Globus pallidus (tissue), 1 donor: Measurements from ENCODE around the gene ZNF275.
"Not testable (repeated sequence)": the region's sequence is repeated elsewhere in the genome, so short reads cannot be mapped to it uniquely, and the experiment has no call there.

ENCODE experiments used
- DNase-seq: peaks from one replicate; pipeline ENCODE4 v3.0.0-alpha.2; 2015; ENCODE audit warnings: low spot score

ZNF275 gene

DNA sequence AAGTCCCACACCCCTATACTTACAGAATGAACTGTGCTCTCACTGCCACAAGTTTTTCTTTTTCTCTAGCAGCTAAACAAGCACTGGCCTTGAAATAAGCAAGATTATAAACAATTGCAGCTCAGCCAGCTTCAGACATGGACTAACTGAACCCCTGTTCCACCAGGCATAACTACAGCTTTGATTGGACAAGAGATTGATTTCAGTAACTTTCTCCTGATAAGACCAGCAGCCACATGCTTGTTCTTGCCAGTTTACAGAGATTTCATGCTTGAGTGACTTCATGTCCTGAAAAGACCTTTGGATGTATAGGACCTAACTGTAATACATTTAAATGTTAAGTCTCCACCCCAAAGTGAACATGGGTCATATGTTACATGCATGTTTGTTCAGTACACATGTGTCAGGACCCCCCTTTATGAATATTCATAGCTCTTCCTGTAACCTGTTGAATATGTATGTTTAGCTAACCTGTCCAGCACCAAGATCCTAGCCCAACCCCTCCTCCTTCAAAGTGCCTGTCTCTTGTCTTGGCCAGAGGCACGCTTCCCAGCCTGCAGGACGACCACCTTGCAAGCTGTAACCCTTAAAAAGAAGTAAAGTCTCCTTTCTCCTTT is 27.9 kb downstream of the ZNF275 start:
- DNase-seq, result no peak

GRCh38 chrX:153365670-153366069 is 31.7 kb downstream of the ZNF275 start:
- no peak for DNase-seq

GRCh38 chrX:153366119-153366518 is 32.2 kb downstream of the ZNF275 start:
- no peak for DNase-seq

DNA sequence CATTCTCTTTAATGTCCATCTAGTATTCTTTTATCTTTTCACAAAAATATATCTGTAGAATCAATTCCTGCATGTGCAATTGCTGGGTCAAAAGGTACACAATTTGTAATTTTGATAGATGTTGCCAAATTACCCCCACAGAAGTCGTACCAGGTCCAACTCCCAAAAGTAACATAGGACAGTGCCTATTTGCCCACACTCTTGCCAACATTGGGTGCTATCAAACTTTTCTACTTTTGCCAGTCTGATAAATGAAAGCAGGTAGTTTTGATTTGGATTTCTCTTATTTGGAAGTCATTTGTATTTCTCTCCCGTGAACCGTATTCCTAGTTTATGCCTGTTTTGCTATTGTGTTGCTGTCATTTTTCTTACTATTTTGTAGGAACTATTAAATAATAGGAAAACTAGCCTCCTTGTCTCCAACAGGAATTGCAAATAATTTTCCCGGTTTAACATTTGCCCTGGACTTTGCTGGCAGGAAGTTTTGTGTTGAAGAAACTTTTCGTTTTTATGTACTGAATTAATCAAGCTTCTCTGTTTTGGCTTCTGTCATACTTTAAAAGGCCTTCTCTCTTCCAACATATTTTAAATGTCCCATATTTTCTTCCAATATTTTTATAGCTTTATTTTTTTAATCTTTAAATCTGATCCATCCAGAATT is 33.1 kb downstream of the ZNF275 start:
- DNase-seq, result no peak

GRCh38 chrX:153370293-153371055 is 36.5 kb downstream of the ZNF275 start:
- no peak for DNase-seq

GRCh38 chrX:153371256-153371655 is 37.3 kb downstream of the ZNF275 start:
- DNase-seq, result no peak

DNA sequence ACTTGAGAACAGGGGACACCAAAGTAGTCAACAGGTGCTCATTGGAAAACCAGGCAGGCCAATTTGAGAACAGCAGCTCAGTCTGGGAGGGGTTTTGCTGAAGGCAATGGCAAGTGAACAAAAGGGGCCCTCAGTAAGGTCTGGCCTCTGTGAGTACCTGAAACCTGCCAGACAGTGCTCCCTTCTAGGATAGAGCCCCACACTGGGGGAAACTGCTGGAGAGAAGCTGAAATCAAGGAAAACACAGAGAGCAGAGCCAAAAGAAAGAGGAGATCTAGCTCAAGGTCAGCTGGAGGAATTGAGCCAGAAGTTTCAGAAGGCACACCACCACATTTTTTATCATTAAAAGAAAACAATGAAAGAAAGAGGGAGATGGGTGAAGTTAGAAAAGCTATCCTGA is 39.0 kb downstream of the ZNF275 start:
- DNase-seq, result no peak

DNA sequence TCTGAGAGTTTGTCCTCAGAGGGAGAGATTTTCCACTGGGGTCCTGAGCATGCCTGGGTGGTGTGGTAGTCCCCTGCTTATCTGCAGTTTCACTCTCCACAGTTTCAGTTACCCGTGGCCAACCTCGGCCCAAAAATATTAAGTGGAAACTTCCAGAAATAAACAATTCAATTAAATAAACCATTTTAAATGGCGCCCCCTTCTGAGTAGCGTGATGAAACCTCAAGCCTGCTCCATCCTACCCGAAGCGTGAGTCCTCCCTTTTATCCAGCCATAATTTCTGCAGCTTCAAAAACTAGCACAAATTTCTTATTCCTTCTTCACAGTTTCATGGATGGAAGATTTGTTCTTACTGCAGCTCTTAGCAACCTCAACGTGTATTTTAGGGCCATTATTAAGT is 40.5 kb downstream of the ZNF275 start:
- DNase-seq, result no peak

- no peak for DNase-seq
Observed at GRCh38 chrX:153375571-153375970, 41.6 kb downstream of the ZNF275 start.

- no peak for DNase-seq
Observed at GRCh38 chrX:153377727-153378126, 43.8 kb downstream of the ZNF275 start.

- no peak for DNase-seq
Observed at GRCh38 chrX:153378607-153379006, 44.7 kb downstream of the ZNF275 start.

GRCh38 chrX:153379508-153379907 is 45.6 kb downstream of the ZNF275 start:
- DNase-seq, result no peak

DNA sequence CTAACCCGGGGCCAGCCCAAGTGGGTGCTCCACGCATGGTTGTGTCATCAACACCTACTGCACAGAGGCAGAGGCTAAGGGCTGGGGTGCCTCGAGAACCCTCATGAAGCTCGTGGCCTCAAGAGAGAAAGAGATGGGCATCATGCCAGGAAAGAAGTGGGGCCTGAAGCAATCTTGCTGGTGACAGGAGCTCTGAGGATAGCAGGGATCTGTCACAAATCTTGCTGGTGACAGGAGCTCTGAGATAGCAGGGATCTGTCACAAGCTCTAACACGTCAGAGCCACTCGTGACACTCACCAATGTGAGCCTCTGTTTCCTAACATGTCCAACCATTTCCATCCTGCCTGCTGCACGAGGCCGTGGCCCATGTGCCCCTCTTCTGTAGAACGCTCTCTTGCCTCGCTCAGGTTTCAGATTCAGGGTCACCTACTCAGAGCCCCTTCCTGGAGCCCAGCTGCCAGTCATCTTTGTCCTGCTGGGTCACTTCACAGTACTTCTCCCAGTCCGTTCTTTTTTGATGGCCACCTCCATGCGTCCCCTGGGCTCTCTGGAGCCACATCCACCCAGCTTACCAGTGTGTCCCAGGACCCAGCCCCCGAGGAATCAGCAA is 46.1 kb downstream of the ZNF275 start:
- no peak for DNase-seq

- no peak for DNase-seq
Observed at GRCh38 chrX:153380691-153381090, 46.7 kb downstream of the ZNF275 start.

DNA sequence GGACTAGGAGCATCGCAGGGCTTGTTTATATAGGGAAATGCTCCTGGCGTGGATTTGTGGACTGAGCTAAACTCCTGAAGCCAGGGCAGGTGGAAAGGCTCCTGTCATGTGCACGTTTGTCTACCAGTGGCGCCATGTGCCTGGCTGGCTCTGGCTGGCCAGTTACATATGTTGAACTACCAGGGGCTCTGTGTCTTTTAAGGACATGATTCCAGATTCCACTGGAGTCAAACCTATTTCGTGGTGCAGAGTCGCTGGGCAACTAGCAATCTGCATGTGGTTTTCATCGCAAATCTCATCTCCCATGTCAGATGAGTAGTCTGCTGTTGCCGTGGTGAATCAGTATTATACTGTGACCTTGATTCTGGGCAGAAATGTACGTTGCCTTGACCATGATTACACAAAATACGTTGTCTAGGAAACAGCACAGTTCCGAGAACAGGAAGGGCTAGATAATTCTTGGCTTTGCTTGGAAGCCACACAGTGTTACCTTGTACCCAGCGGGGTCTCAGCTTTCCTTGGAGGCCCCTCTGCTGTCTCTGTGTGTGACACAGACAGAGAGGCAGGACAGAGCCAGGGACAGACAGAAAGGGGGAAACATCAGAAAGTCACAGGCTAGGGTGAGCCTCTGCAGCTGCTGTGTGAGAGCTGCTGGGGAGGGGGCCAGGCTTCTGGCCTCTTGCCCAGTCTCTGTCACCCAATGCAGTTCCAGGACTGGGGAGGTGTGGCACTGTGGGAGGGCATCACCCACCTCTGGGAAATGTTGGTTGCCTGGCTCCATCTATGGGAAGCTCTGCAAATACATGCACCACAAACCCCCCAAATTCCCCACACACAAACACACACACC is 48.0 kb downstream of the ZNF275 start:
- peak; percentile 20 for DNase-seq

DNA sequence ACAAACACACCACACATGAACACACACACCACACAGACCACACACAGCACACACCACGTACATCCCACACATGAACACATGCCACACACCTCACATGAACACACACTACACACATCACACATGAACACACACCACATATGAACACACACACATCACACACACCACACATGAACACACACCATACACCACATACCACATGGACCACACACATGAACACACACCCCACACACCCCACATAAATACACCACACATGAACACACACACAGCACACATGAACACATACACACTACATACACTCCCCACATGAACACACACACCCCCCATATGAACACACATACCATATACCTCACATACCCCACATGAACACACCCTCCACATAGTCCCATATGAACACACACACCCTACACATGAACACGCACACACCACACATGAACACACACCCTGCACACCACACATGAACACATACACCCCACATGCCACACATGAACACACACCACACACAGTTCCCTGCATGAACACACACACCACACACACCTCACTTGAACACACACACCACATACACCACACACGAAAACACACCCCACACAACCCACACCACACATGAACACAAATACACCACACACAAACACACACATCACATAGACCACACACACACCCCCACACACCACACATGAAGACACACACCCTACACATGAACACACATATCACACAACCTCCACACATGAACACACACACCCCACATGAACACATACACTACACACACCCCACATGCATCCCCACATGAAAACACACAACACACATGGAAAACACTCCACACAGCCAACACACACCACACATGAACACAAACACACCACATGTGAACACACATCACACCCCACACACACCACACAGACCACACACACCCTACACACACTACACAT is 48.9 kb downstream of the ZNF275 start:
- DNase-seq, result no peak

DNA sequence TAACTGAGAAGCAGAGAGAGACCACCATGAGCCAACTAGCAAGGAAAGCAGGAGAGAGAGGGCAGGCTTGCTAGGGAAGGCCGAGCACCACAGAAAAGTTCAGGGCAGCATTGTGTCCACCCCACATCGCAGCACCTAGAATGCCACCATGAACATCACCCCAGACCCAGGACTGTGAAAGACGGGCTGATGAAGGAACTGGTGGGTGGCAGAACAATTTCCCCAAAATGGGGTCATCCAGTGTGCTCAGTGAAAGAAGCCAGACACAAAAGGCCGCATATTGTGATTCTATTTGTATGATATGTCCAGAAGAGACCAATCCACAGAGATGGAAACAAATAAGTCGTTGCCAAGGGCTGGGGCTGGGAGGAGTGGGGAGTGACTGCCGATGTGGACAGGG is 50.4 kb downstream of the ZNF275 start:
- DNase-seq, result no peak

DNA sequence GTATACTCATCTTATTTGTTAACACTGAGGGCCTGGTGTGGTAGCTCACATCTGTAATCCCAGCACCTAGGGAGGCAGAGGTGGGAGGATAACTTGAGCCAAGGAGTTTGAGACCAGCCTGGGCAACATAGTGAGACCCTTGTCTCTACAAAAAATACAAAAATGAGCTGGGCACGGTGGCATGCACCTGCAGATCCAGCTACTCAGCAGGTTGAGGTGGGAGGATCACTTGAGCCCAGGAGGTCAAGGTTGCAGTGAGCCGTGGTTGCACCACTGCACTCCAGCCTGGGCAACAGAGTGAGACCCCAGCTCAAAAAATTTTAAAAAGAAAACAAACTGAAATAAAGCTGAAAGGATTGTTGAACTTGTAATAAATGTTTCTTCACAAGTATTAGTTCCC is 51.0 kb downstream of the ZNF275 start:
- not testable (repeated sequence) for DNase-seq

DNA sequence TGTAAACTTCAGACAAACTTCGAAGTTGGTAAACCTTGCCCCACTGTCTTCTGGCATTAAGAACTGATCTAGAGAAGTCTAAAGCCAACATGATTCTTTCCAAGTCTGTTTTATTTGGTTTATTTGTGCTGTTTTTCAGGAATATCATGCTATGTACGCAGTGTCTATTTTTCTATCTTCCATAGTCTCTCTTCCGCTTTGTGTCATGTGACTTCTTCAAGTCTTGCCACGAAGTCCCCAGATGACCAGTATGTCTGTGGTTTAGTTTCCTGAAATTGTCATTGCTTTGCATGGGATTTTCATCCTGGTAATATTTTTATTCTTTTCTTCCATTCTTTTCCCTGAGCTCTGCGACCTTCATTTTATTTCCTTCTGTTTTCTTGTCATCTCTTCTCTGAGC is 52.1 kb downstream of the ZNF275 start:
- DNase-seq, result no peak

DNA sequence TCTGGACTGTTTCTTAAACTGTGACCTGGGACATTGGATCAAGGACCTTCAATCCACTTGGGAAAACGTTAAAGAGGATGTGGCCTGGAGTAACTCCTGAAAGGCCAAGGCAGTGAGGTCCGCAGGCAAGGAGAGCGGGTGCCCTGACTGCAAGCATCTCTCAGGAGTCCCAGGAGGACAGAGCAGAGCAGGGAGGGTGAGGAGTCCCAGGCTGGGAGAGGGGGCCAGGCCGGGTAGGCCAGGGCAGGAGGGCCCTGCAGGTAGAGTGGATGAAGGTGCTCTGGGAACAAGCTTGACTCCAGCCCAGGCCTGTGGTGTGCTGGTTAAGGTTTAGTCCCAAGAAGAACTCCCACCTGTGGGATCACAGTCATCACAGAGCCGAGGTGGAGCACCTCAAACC is 53.4 kb downstream of the ZNF275 start:
- no peak for DNase-seq
